A549 treated with AZD9567 at 1 μM for 4 hours (cell line): Measurements from ENCODE around the gene VCX. TPM values are rescaled to one million over a fixed set of nuclear protein-coding genes. Genes with fewer than 3 reads are reported as not detected.

Experiments
- total RNA-seq: library from RNA; stranded (reverse); fragments of 200-300 nt; extraction: Qiagen RNA extraction; gene quantifications from 5 replicates; pipeline ENCODE4 v1.2.3, GENCODE V29; 2022; ENCODE audit not compliant: insufficient read depth

VCX gene
- not detected in 5 replicates for total RNA-seq

DNA sequence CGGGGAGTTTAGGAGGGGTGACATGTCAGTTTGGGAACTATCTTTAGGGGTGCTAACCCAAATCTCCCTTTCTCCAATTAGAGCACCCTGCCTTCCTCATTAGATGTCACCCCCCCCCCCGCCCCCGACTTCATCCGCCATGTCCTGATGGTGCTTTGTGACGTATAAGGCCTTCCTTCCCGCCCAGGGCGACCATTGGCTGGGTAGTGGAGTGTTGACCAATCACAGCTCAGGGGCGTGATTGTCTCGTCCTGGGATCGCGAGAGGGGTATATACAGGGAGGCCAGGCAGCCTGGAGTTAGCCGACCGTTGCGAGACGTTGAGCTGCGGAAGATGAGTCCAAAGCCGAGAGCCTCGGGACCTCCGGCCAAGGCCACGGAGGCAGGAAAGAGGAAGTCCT, at the start of gene VCX:
Gene VCX, plus strand, starts transcription at position 301 of the 400 bp plus-strand sequence. Its CDS starts 33 bp downstream, at position 334.

Other genes starting within 250 kb of the VCX start
- gene PNPLA4, start 84.2 kb downstream of the VCX start, total RNA-seq: 10.8 to 12.9 TPM (median 11.0 TPM) in 5 replicates